ENCODE measurements around the gene SRPRB. TPM values are rescaled to one million over a fixed set of nuclear protein-coding genes. Genes with fewer than 3 reads are reported as not detected.

The SRPRB gene
- total RNA-seq, 1 experiment from 2014 or later = 73.5 TPM

DNA sequence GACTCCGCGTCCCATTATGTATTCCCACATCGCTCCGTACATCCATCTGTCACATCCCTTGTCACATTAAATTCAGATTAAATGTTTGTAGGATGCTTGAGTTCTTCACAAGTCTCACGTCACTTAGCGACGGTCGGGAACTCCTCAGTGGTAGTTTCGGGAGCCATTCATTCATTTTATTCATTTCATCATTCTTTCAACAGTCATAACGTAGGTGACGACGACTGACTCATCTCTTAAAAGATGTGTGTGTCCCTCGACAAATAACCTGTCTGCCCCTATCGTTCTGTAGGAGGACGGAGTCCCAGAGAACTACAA, 272 bp upstream of the SRPRB start:
- Histone ChIP-seq H3K4me1 (ENCODE audit: control insufficient read depth, insufficient read depth, low read length) (peaks cover 16% of the 10 kb centered on the region; the same call in 1 of the 2 replicates), H3K36me3 (ENCODE audit: control insufficient read depth, insufficient read depth, low read length) (peaks cover 13% of the 10 kb centered on the region), H3K27ac (ENCODE audit: low read length) (0 out of 2 replicates have a peak overlapping the region, but pooled peaks have one; percentile 11), H3K4me3 (ENCODE audit: low read depth in 2 of 2, low read length in 2 of 2) (peak overlapping the region; percentile 82 to 96), H3K9me3 (ENCODE audit: control insufficient read depth, insufficient read depth, low read depth, low read length) (no peaks in the 10 kb centered on the region), H3K27me3 (ENCODE audit: control insufficient read depth, insufficient read depth, low read length) (no peaks in the 10 kb centered on the region; the same call in 1 of the 2 replicates)
- TF ChIP-seq SIN3A (IDR thresholded peaks at IDR 0.05; ENCODE audit: borderline replicate concordance, insufficient read depth, low read depth, low read length) = no peak
- TF ChIP-seq, protein P1, sequence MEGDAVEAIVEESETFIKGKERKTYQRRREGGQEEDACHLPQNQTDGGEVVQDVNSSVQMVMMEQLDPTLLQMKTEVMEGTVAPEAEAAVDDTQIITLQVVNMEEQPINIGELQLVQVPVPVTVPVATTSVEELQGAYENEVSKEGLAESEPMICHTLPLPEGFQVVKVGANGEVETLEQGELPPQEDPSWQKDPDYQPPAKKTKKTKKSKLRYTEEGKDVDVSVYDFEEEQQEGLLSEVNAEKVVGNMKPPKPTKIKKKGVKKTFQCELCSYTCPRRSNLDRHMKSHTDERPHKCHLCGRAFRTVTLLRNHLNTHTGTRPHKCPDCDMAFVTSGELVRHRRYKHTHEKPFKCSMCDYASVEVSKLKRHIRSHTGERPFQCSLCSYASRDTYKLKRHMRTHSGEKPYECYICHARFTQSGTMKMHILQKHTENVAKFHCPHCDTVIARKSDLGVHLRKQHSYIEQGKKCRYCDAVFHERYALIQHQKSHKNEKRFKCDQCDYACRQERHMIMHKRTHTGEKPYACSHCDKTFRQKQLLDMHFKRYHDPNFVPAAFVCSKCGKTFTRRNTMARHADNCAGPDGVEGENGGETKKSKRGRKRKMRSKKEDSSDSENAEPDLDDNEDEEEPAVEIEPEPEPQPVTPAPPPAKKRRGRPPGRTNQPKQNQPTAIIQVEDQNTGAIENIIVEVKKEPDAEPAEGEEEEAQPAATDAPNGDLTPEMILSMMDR (IDR thresholded peaks at IDR 0.05) = no peak
- no peak for TF ChIP-seq TCF7L2 (IDR thresholded peaks at IDR 0.05; ENCODE audit: low read depth, low read length)
- TF ChIP-seq POLR2AphosphoS5 (IDR thresholded peaks at IDR 0.05; ENCODE audit: low read depth, low read length) = no peak
- TF ChIP-seq, protein P2, sequence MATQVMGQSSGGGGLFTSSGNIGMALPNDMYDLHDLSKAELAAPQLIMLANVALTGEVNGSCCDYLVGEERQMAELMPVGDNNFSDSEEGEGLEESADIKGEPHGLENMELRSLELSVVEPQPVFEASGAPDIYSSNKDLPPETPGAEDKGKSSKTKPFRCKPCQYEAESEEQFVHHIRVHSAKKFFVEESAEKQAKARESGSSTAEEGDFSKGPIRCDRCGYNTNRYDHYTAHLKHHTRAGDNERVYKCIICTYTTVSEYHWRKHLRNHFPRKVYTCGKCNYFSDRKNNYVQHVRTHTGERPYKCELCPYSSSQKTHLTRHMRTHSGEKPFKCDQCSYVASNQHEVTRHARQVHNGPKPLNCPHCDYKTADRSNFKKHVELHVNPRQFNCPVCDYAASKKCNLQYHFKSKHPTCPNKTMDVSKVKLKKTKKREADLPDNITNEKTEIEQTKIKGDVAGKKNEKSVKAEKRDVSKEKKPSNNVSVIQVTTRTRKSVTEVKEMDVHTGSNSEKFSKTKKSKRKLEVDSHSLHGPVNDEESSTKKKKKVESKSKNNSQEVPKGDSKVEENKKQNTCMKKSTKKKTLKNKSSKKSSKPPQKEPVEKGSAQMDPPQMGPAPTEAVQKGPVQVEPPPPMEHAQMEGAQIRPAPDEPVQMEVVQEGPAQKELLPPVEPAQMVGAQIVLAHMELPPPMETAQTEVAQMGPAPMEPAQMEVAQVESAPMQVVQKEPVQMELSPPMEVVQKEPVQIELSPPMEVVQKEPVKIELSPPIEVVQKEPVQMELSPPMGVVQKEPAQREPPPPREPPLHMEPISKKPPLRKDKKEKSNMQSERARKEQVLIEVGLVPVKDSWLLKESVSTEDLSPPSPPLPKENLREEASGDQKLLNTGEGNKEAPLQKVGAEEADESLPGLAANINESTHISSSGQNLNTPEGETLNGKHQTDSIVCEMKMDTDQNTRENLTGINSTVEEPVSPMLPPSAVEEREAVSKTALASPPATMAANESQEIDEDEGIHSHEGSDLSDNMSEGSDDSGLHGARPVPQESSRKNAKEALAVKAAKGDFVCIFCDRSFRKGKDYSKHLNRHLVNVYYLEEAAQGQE (IDR thresholded peaks at IDR 0.05; ENCODE audit: insufficient read depth in 1 of 2, low read depth in 2 of 2, low read length in 1 of 2) = no peak
- in situ Hi-C loops (cut with HindIII; ENCODE audit: low pct_unique_long_range_greater_than_20kb, low sequenced_read_pairs) (no loop called here), intact Hi-C loops (cut with micrococcal nuclease; ENCODE audit: unreplicated experiment) (loop anchor here (5.0 kb wide), 1 partner anchor 143 kb away; the partner anchor contains the start of gene TOPBP1)
- CTCF ChIA-PET = no interaction called here
- POLR2A ChIA-PET = no interaction called here
- BruUV-seq (replicated peaks) = no TSS peak
- DNase-seq (ENCODE audit: low read depth, low spot score) = no peak
- ATAC-seq = no peak; the same call in 1 of the 2 replicates

DNA sequence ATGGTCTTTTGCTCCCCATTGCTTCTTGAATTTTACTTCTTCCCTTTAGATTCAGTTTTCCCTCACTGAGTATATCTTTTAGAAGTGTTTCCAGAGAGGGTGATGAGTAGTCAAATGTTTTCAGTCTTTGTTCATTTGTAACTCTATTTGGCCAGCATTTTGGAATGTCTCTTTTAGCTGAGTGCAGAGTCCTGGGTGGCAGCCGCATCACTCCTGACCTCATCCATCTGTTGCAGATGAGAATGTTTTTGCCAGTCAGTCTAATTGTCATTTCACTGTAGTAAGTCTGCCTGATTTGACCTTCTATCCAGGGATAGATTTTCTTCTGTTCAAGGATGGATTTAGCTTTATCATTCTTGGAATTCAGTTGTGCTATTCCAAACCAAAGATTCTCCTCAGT, 7.3 kb downstream of the SRPRB start:
- ATAC-seq (no peak), DNase-seq (ENCODE audit: low read depth, low spot score) (no peak)
- BruUV-seq (replicated peaks) = no TSS peak
- TF ChIP-seq POLR2AphosphoS5 (IDR thresholded peaks at IDR 0.05; ENCODE audit: low read depth, low read length) (no peak), SIN3A (IDR thresholded peaks at IDR 0.05; ENCODE audit: borderline replicate concordance, insufficient read depth, low read depth, low read length) (no peak), TCF7L2 (IDR thresholded peaks at IDR 0.05; ENCODE audit: low read depth, low read length) (no peak)
- TF ChIP-seq, protein P2 (IDR thresholded peaks at IDR 0.05; ENCODE audit: insufficient read depth in 1 of 2, low read depth in 2 of 2, low read length in 1 of 2) = no peak
- TF ChIP-seq, protein P1 (IDR thresholded peaks at IDR 0.05) = no peak
- Histone ChIP-seq H3K27ac (ENCODE audit: low read length) (no peak overlapping the region), H3K9me3 (ENCODE audit: control insufficient read depth, insufficient read depth, low read depth, low read length) (no peaks in the 10 kb centered on the region), H3K4me1 (ENCODE audit: control insufficient read depth, insufficient read depth, low read length) (no peaks in the 10 kb centered on the region; the same call in 1 of the 2 replicates), H3K27me3 (ENCODE audit: control insufficient read depth, insufficient read depth, low read length) (no peaks in the 10 kb centered on the region), H3K36me3 (ENCODE audit: control insufficient read depth, insufficient read depth, low read length) (peaks cover 37% of the 10 kb centered on the region), H3K4me3 (ENCODE audit: low read depth in 2 of 2, low read length in 2 of 2) (no peak overlapping the region)
- CTCF ChIA-PET = no interaction called here
- in situ Hi-C loops (cut with HindIII; ENCODE audit: low pct_unique_long_range_greater_than_20kb, low sequenced_read_pairs) (no loop called here), intact Hi-C loops (cut with micrococcal nuclease; ENCODE audit: unreplicated experiment) (no loop called here)
- POLR2A ChIA-PET = no interaction called here

Data from Panc1 (cell line).